OCI-LY7 (cell line): ENCODE data around the gene PTPN14.
"Not testable (repeated sequence)": the region's sequence is repeated elsewhere in the genome, so short reads cannot be mapped to it uniquely, and the experiment has no call there.

ENCODE experiments used
- EZH2phosphoT487 ChIP-seq: fragments of 200-600 bp; sonication (generic); IDR thresholded peaks from 2 replicates; pipeline ENCODE4 v1.6.1; 2018; ENCODE audit warnings: low read depth, borderline replicate concordance, mild to moderate bottlenecking, mixed run types, antibody characterized with exemption, low read length, moderate library complexity, mixed read lengths
- TF ChIP-seq, protein P1 (sequence below): fragments of 200-600 bp; sonication (generic); conservative IDR thresholded peaks from 2 replicates; pipeline ENCODE4 v1.5.1; 2014; ENCODE audit warnings: mild to moderate bottlenecking, antibody characterized with exemption, low read length, moderate library complexity, mixed read lengths

DNA sequence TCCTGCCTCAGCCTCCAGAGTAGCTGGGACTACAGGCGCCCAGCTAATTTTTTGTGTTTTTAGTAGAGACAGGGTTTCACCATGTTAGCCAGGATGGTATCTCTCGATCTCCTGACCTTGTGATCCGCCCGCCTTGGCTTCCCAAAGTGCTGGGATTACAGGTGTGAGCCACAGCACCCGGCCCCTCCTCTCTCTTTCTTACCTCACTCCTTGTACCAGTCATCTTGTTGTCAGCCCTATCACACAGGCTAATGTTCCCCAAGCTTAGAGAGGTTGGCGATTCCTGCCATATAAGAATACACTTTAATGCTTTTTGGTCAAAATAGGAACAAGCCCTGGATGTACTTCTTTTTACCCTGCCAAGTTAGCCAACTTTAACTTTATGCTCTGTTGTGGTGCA, 57.2 kb downstream of the PTPN14 start:
- TF ChIP-seq, protein P1, sequence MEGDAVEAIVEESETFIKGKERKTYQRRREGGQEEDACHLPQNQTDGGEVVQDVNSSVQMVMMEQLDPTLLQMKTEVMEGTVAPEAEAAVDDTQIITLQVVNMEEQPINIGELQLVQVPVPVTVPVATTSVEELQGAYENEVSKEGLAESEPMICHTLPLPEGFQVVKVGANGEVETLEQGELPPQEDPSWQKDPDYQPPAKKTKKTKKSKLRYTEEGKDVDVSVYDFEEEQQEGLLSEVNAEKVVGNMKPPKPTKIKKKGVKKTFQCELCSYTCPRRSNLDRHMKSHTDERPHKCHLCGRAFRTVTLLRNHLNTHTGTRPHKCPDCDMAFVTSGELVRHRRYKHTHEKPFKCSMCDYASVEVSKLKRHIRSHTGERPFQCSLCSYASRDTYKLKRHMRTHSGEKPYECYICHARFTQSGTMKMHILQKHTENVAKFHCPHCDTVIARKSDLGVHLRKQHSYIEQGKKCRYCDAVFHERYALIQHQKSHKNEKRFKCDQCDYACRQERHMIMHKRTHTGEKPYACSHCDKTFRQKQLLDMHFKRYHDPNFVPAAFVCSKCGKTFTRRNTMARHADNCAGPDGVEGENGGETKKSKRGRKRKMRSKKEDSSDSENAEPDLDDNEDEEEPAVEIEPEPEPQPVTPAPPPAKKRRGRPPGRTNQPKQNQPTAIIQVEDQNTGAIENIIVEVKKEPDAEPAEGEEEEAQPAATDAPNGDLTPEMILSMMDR, result not testable (repeated sequence)
- not testable (repeated sequence) for TF ChIP-seq EZH2phosphoT487
